Mucosa of rectum (tissue), 2 donors: ENCODE data around the gene ENPP7.
A peak's percentile ranks its signal among the peaks of the same experiment; 100 is the strongest.

ENCODE experiments used
- H3K27ac ChIP-seq, 2 donors: one replicate each; pipeline ENCODE4 v1.7.0; 2013; ENCODE audit warnings: inconsistent platforms in 2 of 2, low read depth in 2 of 2, low read length in 2 of 2
- H3K27me3 ChIP-seq, 2 donors: one replicate each; pipeline ENCODE4 v1.7.0; 2013; ENCODE audit warnings: low read length in 2 of 2; ENCODE audit not compliant: control insufficient read depth in 2 of 2, insufficient read depth in 2 of 2
- H3K36me3 ChIP-seq, 2 donors: one replicate each; pipeline ENCODE4 v1.7.0; 2013; ENCODE audit warnings: low read length in 2 of 2; ENCODE audit not compliant: control insufficient read depth in 2 of 2, insufficient read depth in 2 of 2
- H3K4me1 ChIP-seq, 2 donors: one replicate each; pipeline ENCODE4 v1.7.0; 2013; ENCODE audit warnings: low read length in 2 of 2, mild to moderate bottlenecking in 1 of 2; ENCODE audit not compliant: control insufficient read depth in 2 of 2, insufficient read depth in 2 of 2
- H3K4me3 ChIP-seq, 2 donors: one replicate each; pipeline ENCODE4 v1.7.0; 2013; ENCODE audit warnings: low read length in 2 of 2
- H3K9ac ChIP-seq, 2 donors: one replicate each; pipeline ENCODE4 v1.7.0; 2013; ENCODE audit warnings: low read length in 2 of 2, low read depth in 1 of 2, mild to moderate bottlenecking in 1 of 2
- H3K9me3 ChIP-seq, 2 donors: one replicate each; pipeline ENCODE4 v1.7.0; 2013; ENCODE audit warnings: low read length in 2 of 2; ENCODE audit not compliant: control insufficient read depth in 2 of 2
- donor health status: healthy.
- donor health status: Normal muscosa, but diverticular disease.

Gene ENPP7

GRCh38 chr17:79715098-79715942, 15.4 kb upstream of the ENPP7 start:
- Histone ChIP-seq H3K9ac (no peak overlapping the region), H3K27ac (no peak overlapping the region), H3K4me1 (peaks cover 0 to 11% of the 10 kb centered on the region in 2 donors), H3K27me3 (no peaks in the 10 kb centered on the region), H3K9me3 (no peaks in the 10 kb centered on the region), H3K36me3 (no peaks in the 10 kb centered on the region), H3K4me3 (no peak overlapping the region)

- Histone ChIP-seq H3K4me1 (peaks cover 0 to 11% of the 10 kb centered on the region in 2 donors), H3K9me3 (no peaks in the 10 kb centered on the region), H3K4me3 (no peak overlapping the region), H3K27ac (no peak overlapping the region), H3K36me3 (no peaks in the 10 kb centered on the region), H3K9ac (no peak overlapping the region), H3K27me3 (no peaks in the 10 kb centered on the region)
Measured at GRCh38 chr17:79715943-79716797, 14.6 kb upstream of the ENPP7 start.

- Histone ChIP-seq H3K4me3 (no peak overlapping the region), H3K4me1 (peaks cover 0 to 1% of the 10 kb centered on the region in 2 donors), H3K9me3 (no peaks in the 10 kb centered on the region)
Measured at GRCh38 chr17:79720705-79721292, 9.9 kb upstream of the ENPP7 start.

GRCh38 chr17:79721993-79722671, 8.6 kb upstream of the ENPP7 start:
- no peaks in the 10 kb centered on the region for H3K27me3 ChIP-seq
- H3K9ac ChIP-seq: no peak overlapping the region
- no peaks in the 10 kb centered on the region for H3K4me1 ChIP-seq
- H3K36me3 ChIP-seq: no peaks in the 10 kb centered on the region
- no peak overlapping the region for H3K27ac ChIP-seq
- no peaks in the 10 kb centered on the region for H3K9me3 ChIP-seq
- no peak overlapping the region for H3K4me3 ChIP-seq

More at GRCh38 chr17:79720705-79721292, 9.9 kb upstream of the ENPP7 start:
- Histone ChIP-seq H3K36me3 (no peaks in the 10 kb centered on the region), H3K9ac (no peak overlapping the region), H3K27me3 (no peaks in the 10 kb centered on the region), H3K27ac (no peak overlapping the region)

DNA sequence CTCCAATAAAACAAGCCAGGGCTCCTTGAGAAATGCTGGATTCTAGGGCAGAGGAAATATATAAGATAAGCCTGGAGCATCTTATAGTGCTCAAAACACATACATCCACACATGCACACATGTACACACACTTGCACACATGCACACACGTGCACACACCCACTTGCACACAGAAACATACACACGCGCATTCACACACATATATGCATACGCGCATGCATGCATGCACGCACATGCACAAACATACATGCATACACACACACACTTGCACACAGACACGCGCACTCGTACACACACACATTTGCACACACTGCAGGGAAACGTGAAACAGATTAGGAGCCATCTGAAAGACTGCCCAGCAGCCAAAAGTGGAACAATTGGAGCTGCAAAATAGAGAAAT, 8.0 kb upstream of the ENPP7 start:
- Histone ChIP-seq H3K36me3 (no peaks in the 10 kb centered on the region), H3K9me3 (no peaks in the 10 kb centered on the region), H3K9ac (no peak overlapping the region), H3K27ac (no peak overlapping the region), H3K4me1 (no peaks in the 10 kb centered on the region), H3K4me3 (no peak overlapping the region), H3K27me3 (no peaks in the 10 kb centered on the region)

GRCh38 chr17:79728169-79728907, 2.4 kb upstream of the ENPP7 start:
- no peaks in the 10 kb centered on the region for H3K36me3 ChIP-seq
- no peak overlapping the region for H3K27ac ChIP-seq
- peak overlapping the region; percentile 2 to 5 for H3K4me3 ChIP-seq
- H3K9me3 ChIP-seq: no peaks in the 10 kb centered on the region
- H3K4me1 ChIP-seq: peaks cover 0 to 7% of the 10 kb centered on the region in 2 donors
- no peaks in the 10 kb centered on the region for H3K27me3 ChIP-seq
- peak overlapping the region in 1 of 2 donors; percentile 3 for H3K9ac ChIP-seq

- Histone ChIP-seq H3K4me3 (peak overlapping the region; percentile 2 to 5), H3K27me3 (no peaks in the 10 kb centered on the region), H3K27ac (no peak overlapping the region), H3K36me3 (no peaks in the 10 kb centered on the region), H3K9me3 (no peaks in the 10 kb centered on the region), H3K9ac (no peak overlapping the region), H3K4me1 (peaks cover 0 to 9% of the 10 kb centered on the region in 2 donors)
Measured at GRCh38 chr17:79728908-79729471, 1.8 kb upstream of the ENPP7 start.

DNA sequence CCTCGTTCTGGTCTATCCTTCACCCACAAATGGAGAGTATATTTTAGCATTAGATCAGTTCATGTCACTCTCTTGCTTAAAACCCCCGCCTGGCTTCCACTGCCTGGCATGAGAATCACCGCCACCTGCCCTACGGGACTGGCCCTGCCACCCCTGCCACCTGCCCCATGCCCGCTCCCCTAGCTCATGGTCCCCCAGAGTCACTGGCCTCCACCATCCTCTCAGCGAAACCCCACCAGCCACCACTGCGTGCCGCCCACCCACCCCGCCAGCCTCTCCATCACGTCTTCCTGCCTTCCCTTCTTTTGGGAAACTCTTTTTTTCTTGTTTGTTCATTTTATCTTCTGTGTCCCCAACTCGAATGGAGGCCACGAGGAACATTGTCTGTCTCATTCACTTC, 982 bp upstream of the ENPP7 start:
- Histone ChIP-seq H3K27ac (no peak overlapping the region), H3K4me1 (peaks cover 0 to 9% of the 10 kb centered on the region in 2 donors), H3K36me3 (no peaks in the 10 kb centered on the region), H3K9ac (no peak overlapping the region), H3K9me3 (no peaks in the 10 kb centered on the region), H3K4me3 (no peak overlapping the region), H3K27me3 (no peaks in the 10 kb centered on the region)

GRCh38 chr17:79730437-79730768, 340 bp upstream of the ENPP7 start:
- peaks cover 0 to 9% of the 10 kb centered on the region in 2 donors for H3K4me1 ChIP-seq
- no peak overlapping the region for H3K9ac ChIP-seq
- no peak overlapping the region for H3K27ac ChIP-seq

More at GRCh38 chr17:79730437-79730768, 340 bp upstream of the ENPP7 start:
- H3K4me3 ChIP-seq: no peak overlapping the region
- no peaks in the 10 kb centered on the region for H3K27me3 ChIP-seq
- no peaks in the 10 kb centered on the region for H3K36me3 ChIP-seq
- no peaks in the 10 kb centered on the region for H3K9me3 ChIP-seq
